Endometrial microvascular endothelial cells (primary cell): ENCODE data around the gene S100A6. TPM values are rescaled to one million over a fixed set of nuclear protein-coding genes. Genes with fewer than 3 reads are reported as not detected.
"Not testable (repeated sequence)": the region's sequence is repeated elsewhere in the genome, so short reads cannot be mapped to it uniquely, and the experiment has no call there.

Experiments used
- in situ Hi-C: cut with HindIII; loops from 2 replicates; pipeline ENCODE4 v1.10.0; 2017; ENCODE audit warnings: low sequenced_read_pairs, low pct_unique_long_range_greater_than_20kb; ENCODE audit errors: inconsistent ontology term
- total RNA-seq: library from RNA; depleted of rRNA; stranded (reverse); fragments of >200 nt; gene quantifications from one replicate; pipeline ENCODE4 v1.2.3, GENCODE V29; 2015; ENCODE audit errors: inconsistent ontology term

The S100A6 gene
- total RNA-seq, 1 donor from 2014 or later, result 690 TPM

DNA sequence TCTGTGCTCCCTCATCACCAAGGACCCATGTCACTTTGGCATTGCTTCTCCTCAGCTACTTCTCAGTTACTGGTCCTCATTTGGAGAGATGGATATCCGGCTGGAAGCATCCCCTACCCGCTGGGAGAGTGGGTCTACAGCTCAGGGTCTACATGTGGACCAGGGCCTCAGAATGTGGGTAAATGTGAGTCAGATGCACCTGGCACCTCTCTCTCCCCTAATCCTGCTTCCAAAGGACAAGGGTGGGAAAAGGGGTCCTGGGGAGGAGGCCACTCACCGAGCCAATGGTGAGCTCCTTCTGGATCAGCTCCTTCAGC is 908 bp downstream of the S100A6 start:
- in situ Hi-C loops, result no loop called here

DNA sequence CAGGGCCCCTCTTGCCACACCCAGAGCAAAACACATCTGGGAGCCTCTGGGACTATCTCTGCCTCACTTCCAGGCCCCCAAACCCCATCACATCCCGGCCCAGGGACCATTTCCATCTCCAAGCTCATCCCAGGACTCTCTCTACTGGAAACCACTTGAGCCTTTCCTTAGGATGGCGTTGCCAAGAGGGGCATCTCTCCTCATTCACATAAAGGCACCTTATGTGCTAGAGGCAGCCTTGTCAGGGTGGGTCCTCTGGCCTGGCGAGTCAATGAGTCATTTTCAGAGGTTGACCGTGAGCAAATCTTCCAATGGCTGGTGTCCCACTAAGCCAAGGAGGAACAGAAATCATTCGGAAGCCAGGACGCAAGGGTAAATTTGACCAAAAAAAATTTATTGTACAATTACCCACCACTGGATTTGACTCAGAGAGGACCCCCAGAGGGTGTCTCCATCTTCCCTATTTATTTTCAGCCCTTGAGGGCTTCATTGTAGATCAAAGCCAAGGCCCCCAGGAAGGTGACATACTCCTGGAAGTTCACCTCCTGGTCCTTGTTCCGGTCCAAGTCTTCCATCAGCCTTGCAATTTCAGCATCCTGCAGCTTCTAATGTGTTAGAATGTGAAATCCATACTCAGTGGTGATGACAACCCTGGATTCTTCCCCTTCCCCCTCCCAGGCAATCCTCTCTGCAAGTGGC is 1.4 kb downstream of the S100A6 start:
- in situ Hi-C loops, result no loop called here

DNA sequence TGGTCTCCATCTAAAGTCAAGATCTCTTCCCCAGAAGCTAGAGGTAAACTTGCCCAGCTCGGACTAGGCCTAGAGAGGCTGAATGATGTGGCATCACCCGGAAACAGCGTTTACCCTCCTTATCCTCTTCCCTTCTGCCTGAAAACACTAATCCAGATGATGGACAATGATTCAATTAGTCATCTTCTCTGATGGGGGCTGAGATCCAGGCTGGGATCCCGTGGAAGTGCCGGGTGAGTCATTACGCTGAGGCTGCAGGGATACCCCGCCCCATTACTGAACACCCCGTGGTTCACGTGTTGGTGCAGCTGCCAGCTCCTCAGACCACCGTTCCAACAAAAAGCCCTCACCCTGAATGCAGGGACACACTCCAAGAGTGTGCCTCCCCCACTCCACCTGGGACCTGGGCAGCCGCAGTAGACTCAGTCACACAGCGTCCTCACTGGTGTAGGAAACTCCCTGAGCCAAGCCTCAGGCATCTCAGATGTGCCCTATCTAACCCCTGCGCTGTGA is 2.0 kb downstream of the S100A6 start:
- in situ Hi-C loops, result no loop called here

DNA sequence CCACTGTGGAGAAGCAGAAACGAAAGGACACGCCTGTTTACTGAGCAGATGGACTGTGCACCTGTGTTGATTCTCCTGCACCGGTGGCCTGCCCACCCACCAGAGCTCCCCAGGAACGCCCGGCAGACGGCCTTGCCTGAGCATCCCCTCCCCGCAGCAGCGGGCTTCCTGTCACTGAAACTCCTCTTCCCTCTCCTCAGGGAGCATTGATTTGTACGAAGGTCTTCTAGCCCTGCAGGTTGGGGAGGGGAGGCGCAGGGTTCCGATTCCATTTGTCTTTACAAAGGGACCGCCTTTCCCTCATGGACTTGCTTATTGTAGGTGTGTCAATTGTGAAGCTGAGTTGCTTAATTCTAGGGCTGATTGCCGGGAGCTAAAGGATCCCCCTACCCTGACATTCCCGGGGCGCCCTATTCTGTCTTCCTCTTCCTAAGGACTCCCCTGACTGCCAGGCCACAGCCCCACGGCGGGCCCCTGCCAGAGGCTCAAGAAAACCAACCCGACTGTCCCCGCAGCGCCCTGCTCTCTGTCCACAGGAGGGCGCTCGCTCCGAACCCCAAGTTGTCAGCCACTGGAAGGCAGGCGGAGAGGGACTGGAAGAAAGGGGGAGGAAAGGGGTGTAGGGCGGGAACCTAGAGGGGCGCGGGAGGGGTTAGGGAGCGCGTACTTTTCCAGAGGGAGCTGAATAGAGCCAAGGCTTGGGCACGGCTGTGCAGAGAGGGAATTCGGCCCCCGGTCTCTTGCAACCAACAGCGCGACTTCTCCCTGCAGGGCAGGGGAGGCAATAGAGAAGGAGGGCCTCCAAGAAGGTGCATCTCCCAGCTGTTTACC is 2.8 kb downstream of the S100A6 start:
- in situ Hi-C loops, result no loop called here

DNA sequence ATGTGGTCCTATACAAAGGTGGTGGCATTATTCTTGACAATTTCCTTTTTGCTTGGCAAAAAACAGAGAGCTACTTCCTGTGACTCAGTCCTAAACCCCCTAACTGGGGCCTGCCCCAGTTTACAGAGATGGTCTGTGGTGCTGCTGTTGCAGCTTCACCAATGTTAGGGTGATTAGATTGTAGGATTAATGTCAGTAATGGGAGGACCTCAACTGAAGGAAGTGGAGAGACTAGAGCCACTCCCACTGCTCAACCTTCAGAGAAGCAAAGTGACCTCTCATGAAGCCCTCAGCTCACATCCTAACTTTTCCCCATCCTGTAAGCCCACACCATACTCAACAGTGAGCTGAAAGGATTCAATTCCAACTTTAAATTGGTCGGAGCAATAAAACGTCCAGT is 3.6 kb downstream of the S100A6 start:
- in situ Hi-C loops, result no loop called here

DNA sequence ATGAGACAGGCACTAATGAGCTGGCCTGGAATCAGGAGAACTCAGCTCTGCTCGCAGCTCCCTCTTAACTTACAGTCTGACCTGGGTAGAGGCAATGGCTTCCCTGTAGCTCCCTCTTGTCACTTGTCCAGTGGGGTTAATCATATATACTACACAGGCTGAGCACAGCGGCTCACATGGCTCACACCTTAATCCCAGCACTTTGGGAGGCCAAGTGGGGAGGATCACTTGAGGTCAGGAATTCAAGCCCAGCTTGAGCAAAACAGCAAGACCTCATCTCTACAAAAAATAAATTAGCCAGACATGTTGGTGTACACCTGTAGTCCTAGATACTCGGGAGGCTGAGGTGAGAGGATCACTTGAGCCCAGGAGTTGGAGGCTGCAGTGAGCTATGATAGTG is 4.2 kb downstream of the S100A6 start:
- in situ Hi-C loops, result no loop called here

DNA sequence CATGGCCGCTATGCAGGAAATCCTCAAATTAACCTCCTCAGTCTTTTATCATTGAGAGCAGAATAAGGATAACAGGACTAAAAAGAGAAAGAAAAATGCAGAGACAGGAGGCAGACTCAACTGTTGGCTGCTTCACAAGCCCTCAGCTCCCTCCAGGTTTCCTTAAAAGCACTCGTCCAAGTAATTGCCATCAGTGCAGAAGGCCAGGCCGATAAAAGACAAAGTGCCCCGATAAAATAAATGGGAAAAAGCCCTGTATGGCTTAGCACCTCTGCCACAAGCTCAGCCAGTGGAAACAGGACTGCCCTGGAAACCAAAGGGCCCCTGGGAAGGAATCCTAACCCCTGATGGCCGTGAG is 8.1 kb downstream of the S100A6 start:
- in situ Hi-C loops, result no loop called here

DNA sequence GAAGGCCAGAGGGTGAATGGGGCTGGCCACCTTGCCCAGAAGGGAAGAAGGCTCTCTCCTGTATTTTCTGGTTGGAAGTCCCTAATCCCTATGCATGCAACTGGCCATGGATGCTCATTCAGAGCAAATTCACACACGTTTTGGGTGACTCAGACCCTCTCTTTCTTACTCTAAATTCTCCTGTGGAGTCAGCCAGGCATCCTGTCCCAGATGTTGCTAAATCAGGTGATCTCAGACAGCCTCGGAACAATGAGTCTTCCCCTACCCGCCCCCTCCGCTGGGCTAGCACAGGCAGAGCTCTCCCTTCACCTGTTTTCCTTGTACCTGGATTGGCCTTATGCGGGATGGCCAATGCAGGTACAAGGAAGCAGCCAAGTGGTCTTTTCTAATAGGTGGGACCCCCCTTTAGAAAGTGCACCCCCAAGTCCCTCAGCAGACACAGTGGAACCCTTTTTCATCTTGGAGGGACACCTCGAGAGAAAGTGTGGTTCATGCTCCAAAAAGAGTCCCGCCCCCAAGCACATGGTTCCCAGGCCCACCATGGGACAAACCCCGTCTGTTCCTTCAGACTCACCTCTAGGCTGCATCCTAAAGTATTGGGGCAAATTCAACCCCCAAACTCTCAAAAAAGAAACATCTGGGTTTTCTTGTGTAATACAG is 8.6 kb downstream of the S100A6 start:
- in situ Hi-C loops, result no loop called here

DNA sequence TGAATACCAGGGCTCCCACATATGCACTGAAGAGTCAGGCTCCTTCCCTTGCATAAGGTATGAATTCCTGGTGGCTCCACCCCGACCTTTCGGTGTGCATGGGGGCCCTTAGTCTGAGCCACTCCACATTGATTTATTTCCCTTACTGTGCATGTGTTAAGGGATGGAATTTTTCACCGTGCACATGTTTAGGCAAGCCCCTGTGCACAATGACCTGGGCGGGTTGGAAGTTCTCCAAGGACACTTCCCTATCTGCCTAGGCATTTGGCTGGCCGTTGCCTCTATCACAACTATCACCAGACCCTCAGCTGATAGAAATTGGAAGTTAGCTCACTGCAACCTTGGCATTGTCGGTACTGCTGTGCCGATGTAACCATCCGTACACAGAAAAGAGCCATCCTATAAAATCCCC is 9.7 kb downstream of the S100A6 start:
- in situ Hi-C loops, result no loop called here

DNA sequence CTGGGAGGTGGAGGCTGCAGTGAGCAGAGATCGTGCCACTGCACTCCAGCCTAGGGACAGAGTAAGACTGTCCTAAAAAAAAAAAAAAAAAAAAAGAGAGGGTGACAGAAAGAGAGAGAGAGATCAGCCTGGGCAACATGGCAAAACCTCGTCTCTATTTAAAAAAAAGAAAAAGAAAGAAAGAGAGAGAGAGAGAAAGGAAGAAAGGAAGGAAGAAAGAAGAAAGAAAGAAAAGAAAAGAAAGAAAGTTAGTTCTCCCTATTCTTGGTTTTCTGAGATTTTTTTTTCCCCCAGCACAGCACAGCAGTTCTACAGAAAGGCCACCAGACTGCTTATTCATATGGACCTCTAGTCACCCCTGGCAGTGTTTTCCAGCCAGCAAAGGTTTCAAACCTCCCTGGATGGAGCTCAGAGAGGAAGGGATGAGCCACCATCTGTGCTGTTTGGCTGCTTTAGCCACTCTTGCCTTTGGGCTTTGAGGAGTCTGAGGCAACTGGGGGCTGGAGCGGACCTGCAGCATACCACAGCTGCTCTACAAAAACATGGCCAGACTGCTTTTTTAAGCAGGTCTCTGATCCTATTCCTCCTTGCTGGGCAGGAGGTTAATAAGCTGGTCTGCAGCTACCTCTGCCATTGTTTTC is 10.6 kb downstream of the S100A6 start:
- in situ Hi-C loops, result no loop called here

DNA sequence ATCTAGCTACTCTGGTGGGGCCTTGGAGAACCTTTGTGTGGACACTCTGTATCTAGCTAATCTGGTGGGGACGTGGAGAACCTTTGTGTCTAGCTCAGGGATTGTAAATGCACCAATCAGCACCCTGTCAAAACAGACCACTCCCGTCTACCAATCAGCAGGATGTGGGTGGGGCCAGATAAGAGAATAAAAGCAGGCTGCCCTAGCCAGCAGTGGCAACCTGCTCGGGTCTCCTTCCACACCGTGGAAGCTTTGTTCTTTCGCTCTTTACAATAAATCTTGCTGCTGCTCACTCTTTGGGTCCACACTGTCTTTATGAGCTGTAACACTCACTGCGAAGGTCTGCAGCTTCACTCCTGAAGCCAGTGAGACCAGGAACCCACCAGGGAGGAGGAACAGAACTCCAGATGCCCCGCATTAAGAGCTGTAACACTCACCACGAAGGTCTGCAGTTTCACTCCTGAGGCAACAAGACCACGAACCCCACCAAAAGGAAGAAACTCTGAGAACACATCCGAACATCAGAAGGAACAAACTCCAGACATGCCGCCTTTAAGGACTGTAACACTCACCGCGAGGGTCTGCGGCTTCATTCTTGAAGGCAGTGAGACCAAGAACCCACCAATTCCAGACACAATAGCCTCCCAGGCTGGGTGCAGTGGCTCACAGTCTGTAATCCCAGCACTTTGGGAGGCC is 13.3 kb downstream of the S100A6 start:
- in situ Hi-C loops, result not testable (repeated sequence)

DNA sequence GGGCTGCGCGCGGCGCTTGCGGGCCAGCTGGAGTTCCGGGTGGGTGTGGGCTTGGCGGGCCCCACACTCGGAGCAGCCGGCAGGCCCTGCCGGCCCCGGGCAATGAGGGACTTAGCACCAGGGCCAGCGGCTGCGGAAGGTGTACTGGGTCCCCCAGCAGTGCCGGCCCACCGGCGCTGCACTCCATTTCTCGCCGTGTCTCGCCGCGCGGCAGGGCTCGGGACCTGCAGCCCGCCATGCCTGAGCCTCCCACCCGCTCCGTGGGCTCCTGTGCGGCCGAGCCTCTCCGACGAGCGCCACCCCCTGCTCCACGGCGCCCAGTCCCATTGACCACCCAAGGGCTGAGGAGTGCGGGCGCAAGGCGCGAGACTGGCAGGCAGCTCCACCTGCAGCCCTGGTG is 14.0 kb downstream of the S100A6 start:
- in situ Hi-C loops, result not testable (repeated sequence)

DNA sequence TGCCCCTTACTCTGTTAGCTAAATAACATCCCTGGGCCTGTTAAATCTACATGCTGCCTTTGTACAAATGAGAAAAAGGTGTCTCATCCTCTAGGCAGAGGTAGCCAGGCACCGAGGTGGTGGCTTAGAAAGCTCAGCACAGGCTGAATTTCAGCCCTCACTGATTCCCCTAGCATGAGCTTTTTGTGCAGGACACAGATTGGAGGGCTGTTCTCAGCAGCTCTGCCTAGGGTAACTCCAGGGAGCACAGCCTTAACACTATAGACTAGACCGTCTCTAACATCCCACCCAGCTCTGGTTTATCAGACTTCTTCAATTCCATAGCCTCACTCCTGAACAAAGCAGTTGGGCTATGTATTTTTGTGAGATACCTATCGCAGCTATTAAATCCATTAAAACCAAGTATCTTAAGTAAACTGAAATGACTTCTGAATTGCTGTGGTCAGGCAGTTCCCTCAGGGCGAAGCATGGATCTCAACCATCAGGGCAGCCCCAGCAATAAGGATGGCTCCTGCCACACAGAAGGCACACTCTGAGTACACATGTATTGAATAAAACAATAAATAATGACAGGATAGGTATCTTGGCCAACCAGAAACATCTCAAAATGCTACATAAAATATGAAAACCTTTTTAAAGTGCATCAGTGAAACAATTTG is 14.8 kb downstream of the S100A6 start:
- in situ Hi-C loops, result no loop called here

DNA sequence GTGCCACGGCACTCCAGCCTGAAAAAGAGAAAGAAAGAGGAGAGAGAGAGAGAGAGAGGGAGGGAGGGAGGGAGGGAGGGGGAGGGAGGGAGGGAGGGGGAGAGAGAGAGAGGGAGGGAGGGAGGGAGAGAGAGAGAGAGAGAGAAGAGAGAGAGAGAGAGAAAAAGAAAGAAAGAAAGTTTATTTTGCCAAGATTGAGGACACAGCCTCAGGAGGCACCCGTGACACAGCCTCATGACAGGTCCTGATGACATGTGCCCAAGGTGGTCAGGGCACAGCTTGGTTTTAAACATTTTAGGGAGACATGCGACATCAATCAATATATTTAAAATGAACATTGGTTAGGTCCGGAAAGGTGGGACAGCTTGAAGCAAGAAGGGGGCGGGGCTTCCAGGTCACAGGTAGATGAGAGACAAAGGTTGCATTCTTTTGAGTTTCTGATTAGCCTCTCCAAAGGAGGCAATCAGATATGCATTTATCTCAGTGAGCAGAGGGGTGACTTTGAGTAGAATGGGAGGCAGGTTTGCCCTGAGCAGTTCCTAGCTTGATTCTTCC is 15.6 kb downstream of the S100A6 start:
- in situ Hi-C loops, result not testable (repeated sequence)

DNA sequence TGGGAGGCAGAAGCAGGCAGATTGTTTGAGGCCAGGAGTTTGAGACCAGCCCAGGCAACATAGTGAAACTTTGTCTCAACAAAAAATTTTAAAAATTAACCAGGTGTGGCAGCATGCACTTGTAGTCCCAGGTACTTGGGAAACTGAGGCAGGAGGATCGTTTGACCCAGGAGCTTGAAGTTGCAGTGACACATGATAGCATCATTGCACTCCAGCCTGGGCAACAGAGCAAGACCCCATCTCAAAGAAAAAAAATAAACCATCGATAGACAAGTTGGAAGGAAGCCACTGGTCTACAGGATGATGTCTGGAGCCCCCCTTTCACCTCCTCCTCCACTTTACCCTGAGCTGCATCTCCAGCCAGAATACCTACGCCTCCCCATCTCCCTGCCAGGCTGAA is 16.5 kb downstream of the S100A6 start:
- in situ Hi-C loops, result no loop called here

DNA sequence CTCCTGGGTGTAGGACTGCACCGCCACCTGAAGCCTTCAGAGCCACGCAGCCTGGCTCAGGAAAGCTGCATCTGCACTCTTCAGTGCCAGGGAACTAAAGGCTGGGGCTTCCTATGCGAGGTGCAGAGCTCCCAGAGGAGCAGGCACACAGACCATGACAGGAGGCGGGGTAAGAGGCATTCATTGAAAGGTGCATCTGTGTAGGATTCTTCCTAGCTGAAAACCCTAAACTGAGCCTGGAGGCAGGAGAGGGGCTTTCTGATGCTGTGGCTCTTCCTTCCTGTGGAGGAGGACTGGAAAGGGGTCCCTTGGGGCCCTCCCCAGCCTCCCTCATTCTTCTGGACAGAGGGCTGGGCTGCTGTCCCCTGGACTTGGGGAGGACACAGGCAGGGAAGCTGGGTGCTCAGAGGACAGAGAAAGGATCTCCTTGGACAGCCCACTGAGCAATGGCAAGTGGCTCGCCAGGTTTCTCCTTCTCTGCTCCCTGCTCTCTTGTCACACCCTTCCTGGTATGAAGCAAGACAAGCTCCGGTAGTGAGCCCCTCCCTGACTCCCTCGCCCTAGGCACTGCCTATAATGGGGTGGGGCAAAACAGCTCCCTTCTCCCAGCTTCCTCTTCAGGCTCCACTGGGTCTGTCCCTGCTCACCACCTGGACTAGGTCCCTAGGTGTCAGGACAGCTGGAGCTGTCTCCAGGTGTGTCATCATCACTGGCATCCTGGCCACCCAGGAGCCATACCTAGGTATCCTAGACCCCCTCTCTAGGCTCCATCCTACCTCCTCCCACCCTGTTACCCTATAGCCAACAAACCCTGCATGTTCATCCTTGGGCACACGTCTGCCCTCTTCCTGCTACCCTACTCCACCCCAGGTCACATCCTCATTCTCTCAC is 20.0 kb downstream of the S100A6 start:
- in situ Hi-C loops, result no loop called here

DNA sequence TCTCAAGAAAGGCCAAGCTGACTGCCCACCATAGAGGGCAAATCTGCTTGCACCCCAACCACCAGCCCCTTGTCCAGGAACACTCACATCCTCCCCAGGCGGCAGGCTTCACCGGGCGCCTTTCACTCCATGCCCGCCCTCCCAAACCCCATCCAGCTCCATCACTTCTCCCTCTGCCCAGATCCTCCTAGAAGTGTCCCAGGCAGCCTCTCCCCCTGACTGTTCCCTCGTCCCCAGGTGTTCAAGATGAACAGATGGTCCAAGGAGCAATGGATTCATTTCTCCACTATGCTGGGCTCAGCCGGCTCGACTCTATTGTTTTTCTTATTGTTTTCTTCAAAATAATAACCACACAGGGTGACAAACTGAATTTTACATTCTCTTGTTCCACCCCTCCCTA is 22.1 kb downstream of the S100A6 start:
- in situ Hi-C loops, result no loop called here
